Measurements from ENCODE around the gene ZNF438. TPM values are rescaled to one million over a fixed set of nuclear protein-coding genes. Genes with fewer than 3 reads are reported as not detected.

ZNF438 gene
- 1 to 10 TPM; 3.0 to 4.6 (median 3.9) TPM for total RNA-seq (2021; fragmentation: NEBNext Ultra II Directional; extraction: Animal tissue kit (Norgen Biotek cat#: 25700))
- long read RNA-seq, partial matches to known transcripts, result 0 of 2 reads
- long read RNA-seq, other reads (novel, unspliced or antisense), result 1 of 2 reads

GRCh38 chr10:31031558-31032257 is at the start of gene ZNF438:
Gene ZNF438, minus strand, starts transcription at chr10:31031865. Its CDS starts 154,831 bp downstream, at chr10:30877034.
- H3K27me3 Mint-ChIP-seq (ENCODE audit: insufficient read depth), result no peaks in the 10 kb centered on the region; the same call in 1 of the 2 replicates
- DNase-seq, result peak; percentile 92
- H3K4me3 Mint-ChIP-seq, result peak within 1 kb of the TSS; percentile 88
- peaks cover 70% of the 10 kb centered on the region for H3K4me1 Mint-ChIP-seq (ENCODE audit: low read depth)
- no peaks in the 10 kb centered on the region for H3K9me3 Mint-ChIP-seq
- TF ChIP-seq, protein P1, sequence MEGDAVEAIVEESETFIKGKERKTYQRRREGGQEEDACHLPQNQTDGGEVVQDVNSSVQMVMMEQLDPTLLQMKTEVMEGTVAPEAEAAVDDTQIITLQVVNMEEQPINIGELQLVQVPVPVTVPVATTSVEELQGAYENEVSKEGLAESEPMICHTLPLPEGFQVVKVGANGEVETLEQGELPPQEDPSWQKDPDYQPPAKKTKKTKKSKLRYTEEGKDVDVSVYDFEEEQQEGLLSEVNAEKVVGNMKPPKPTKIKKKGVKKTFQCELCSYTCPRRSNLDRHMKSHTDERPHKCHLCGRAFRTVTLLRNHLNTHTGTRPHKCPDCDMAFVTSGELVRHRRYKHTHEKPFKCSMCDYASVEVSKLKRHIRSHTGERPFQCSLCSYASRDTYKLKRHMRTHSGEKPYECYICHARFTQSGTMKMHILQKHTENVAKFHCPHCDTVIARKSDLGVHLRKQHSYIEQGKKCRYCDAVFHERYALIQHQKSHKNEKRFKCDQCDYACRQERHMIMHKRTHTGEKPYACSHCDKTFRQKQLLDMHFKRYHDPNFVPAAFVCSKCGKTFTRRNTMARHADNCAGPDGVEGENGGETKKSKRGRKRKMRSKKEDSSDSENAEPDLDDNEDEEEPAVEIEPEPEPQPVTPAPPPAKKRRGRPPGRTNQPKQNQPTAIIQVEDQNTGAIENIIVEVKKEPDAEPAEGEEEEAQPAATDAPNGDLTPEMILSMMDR (IDR thresholded peaks at IDR 0.05), result peak; percentile 83
- H3K36me3 Mint-ChIP-seq (ENCODE audit: low read depth), result peaks cover 10% of the 10 kb centered on the region; the same call in 1 of the 2 replicates
- H3K27ac Mint-ChIP-seq, result peak within 1 kb of the TSS; percentile 98

GRCh38 chr10:31076610-31076988 is 44.9 kb upstream of the ZNF438 start:
- Mint-ChIP-seq H3K9me3 (no peaks in the 10 kb centered on the region), H3K4me1 (ENCODE audit: low read depth) (peaks cover 44% of the 10 kb centered on the region), H3K4me3 (no peak overlapping the region), H3K27ac (no peak overlapping the region), H3K27me3 (ENCODE audit: insufficient read depth) (no peaks in the 10 kb centered on the region), H3K36me3 (ENCODE audit: low read depth) (0 out of 2 replicates have a peak, but pooled peaks cover 11% of the 10 kb centered on the region)
- no peak for DNase-seq
- TF ChIP-seq, protein P1 (IDR thresholded peaks at IDR 0.05), result no peak

DNA sequence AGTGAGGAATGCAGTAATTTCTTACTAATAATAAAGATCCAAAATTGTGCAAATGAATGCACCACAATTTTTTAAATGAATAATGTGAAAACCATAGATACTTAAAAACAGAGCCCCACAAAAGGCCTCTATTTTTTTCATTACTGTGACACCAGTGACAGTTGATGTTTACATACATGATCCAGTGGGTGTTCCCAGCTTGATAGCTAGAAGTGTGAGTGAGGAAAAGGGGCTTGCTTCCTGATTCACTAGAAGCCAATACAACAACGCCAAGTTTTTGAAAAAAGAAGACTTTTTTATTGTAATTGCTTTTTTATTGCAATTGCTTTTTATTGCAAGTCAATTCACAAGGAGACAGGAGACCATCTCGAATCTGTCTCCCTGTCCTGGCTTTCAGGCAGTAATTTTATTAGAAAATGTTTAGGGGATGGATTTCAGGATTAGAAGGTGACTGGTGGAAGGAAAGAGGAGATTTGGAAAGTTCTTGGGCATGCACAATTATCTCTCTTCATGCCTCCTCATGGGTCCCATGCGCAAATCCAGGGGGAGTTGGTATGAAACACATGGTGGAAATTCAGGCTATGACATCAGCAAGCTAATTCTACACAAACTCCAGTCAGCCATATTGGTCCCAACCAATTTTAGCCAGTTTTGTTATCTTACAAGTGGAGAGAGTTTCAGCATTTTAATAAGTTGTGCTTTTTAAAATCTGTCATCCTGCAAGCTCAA is 44.4 kb upstream of the ZNF438 start:
- 0 out of 2 replicates have a peak, but pooled peaks cover 11% of the 10 kb centered on the region for H3K36me3 Mint-ChIP-seq (ENCODE audit: low read depth)
- H3K27me3 Mint-ChIP-seq (ENCODE audit: insufficient read depth), result no peaks in the 10 kb centered on the region
- peaks cover 49% of the 10 kb centered on the region for H3K4me1 Mint-ChIP-seq (ENCODE audit: low read depth)
- TF ChIP-seq, protein P1 (IDR thresholded peaks at IDR 0.05), result no peak
- peak overlapping the region; percentile 84 for H3K27ac Mint-ChIP-seq
- DNase-seq, result no peak
- H3K4me3 Mint-ChIP-seq, result 0 out of 2 replicates have a peak overlapping the region, but pooled peaks have one; percentile 4
- H3K9me3 Mint-ChIP-seq, result no peaks in the 10 kb centered on the region

- H3K4me1 Mint-ChIP-seq (ENCODE audit: low read depth), result peaks cover 55% of the 10 kb centered on the region
- peak; percentile 90 for DNase-seq
- H3K4me3 Mint-ChIP-seq, result peak overlapping the region; percentile 4
- H3K27ac Mint-ChIP-seq, result peak overlapping the region; percentile 84
- H3K9me3 Mint-ChIP-seq, result no peaks in the 10 kb centered on the region
- no peaks in the 10 kb centered on the region for H3K27me3 Mint-ChIP-seq (ENCODE audit: insufficient read depth)
- H3K36me3 Mint-ChIP-seq (ENCODE audit: low read depth), result 0 out of 2 replicates have a peak, but pooled peaks cover 11% of the 10 kb centered on the region
- TF ChIP-seq, protein P1 (IDR thresholded peaks at IDR 0.05), result no peak
Observed at GRCh38 chr10:31075434-31075833, 43.8 kb upstream of the ZNF438 start.

GRCh38 chr10:31074722-31075086 is 43.0 kb upstream of the ZNF438 start:
- H3K4me3 Mint-ChIP-seq, result peak overlapping the region; percentile 51
- peak overlapping the region; percentile 84 for H3K27ac Mint-ChIP-seq
- DNase-seq, result no peak
- H3K9me3 Mint-ChIP-seq, result no peaks in the 10 kb centered on the region
- H3K36me3 Mint-ChIP-seq (ENCODE audit: low read depth), result 0 out of 2 replicates have a peak, but pooled peaks cover 11% of the 10 kb centered on the region
- no peaks in the 10 kb centered on the region for H3K27me3 Mint-ChIP-seq (ENCODE audit: insufficient read depth)
- TF ChIP-seq, protein P1 (IDR thresholded peaks at IDR 0.05), result no peak
- peaks cover 62% of the 10 kb centered on the region for H3K4me1 Mint-ChIP-seq (ENCODE audit: low read depth)

Measured in HFFc6 (cell line).